ENCODE data around the gene CDH22.

The CDH22 gene

GRCh38 chr20:46299078-46299477 lies 9.2 kb downstream of the CDH22 start:
- no peak for DNase-seq (ENCODE audit: low read depth)

- DNase-seq (ENCODE audit: low read depth), result no peak
These were observed 9.9 kb downstream of the CDH22 start for GRCh38 chr20:46298374-46298773.

GRCh38 chr20:46296526-46297250 lies 11.6 kb downstream of the CDH22 start:
- DNase-seq (ENCODE audit: low read depth), result no peak

GRCh38 chr20:46293084-46293483 lies 15.2 kb downstream of the CDH22 start:
- no peak for DNase-seq (ENCODE audit: low read depth)

- no peak for DNase-seq (ENCODE audit: low read depth)
These were observed 16.9 kb downstream of the CDH22 start for GRCh38 chr20:46291401-46291800.

- DNase-seq (ENCODE audit: low read depth), result no peak
These were observed 18.9 kb downstream of the CDH22 start for GRCh38 chr20:46289432-46289831.

- DNase-seq (ENCODE audit: low read depth), result no peak
These were observed 21.3 kb downstream of the CDH22 start for GRCh38 chr20:46286977-46287376.

- DNase-seq (ENCODE audit: low read depth), result no peak
These were observed 21.9 kb downstream of the CDH22 start for GRCh38 chr20:46286382-46286781.

- no peak for DNase-seq (ENCODE audit: low read depth)
These were observed 22.6 kb downstream of the CDH22 start for GRCh38 chr20:46285740-46286139.

- DNase-seq (ENCODE audit: low read depth), result no peak
These were observed 23.2 kb downstream of the CDH22 start for GRCh38 chr20:46285072-46285471.

- no peak for DNase-seq (ENCODE audit: low read depth)
These were observed 24.3 kb downstream of the CDH22 start for GRCh38 chr20:46284040-46284427.

- no peak for DNase-seq (ENCODE audit: low read depth)
These were observed 24.8 kb downstream of the CDH22 start for GRCh38 chr20:46283426-46284039.

GRCh38 chr20:46282669-46283068 lies 25.6 kb downstream of the CDH22 start:
- DNase-seq (ENCODE audit: low read depth), result no peak

GRCh38 chr20:46279103-46279502 lies 29.2 kb downstream of the CDH22 start:
- DNase-seq (ENCODE audit: low read depth), result no peak

GRCh38 chr20:46277602-46278001 lies 30.7 kb downstream of the CDH22 start:
- DNase-seq (ENCODE audit: low read depth), result no peak

GRCh38 chr20:46276531-46276930 lies 31.8 kb downstream of the CDH22 start:
- no peak for DNase-seq (ENCODE audit: low read depth)

- no peak for DNase-seq (ENCODE audit: low read depth)
These were observed 33.2 kb downstream of the CDH22 start for GRCh38 chr20:46275091-46275490.

- DNase-seq (ENCODE audit: low read depth), result no peak
These were observed 34.6 kb downstream of the CDH22 start for GRCh38 chr20:46273717-46274116.

GRCh38 chr20:46272389-46273047 lies 35.8 kb downstream of the CDH22 start:
- DNase-seq (ENCODE audit: low read depth), result no peak

GRCh38 chr20:46270977-46271744 lies 37.1 kb downstream of the CDH22 start:
- no peak for DNase-seq (ENCODE audit: low read depth)

- no peak for DNase-seq (ENCODE audit: low read depth)
These were observed 38.9 kb downstream of the CDH22 start for GRCh38 chr20:46269372-46269771.

- DNase-seq (ENCODE audit: low read depth), result no peak
These were observed 39.6 kb downstream of the CDH22 start for GRCh38 chr20:46268662-46269061.

Data from GM04503 (cell line).